ENCODE results near the gene TAF8. TPM values are rescaled to one million over a fixed set of nuclear protein-coding genes. Genes with fewer than 3 reads are reported as not detected.

Gene TAF8, protein sequence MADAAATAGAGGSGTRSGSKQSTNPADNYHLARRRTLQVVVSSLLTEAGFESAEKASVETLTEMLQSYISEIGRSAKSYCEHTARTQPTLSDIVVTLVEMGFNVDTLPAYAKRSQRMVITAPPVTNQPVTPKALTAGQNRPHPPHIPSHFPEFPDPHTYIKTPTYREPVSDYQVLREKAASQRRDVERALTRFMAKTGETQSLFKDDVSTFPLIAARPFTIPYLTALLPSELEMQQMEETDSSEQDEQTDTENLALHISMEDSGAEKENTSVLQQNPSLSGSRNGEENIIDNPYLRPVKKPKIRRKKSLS
- 64.3 and 67.3 TPM in 2 replicates for total RNA-seq (2013; cell fraction: nucleolus; rRNA removed)
- total RNA-seq (2014; rRNA removed) (14.6 and 22.8 TPM in 2 replicates), total RNA-seq (2014; rRNA removed; fragmentation: Illumina TruSeq; extraction: Trizol) (17.1 and 18.6 TPM in 2 replicates), total RNA-seq (2021) (24.2 and 26.2 TPM in 2 replicates), polyA plus RNA-seq (2011; rRNA removed) (23.2 and 30.9 TPM in 2 replicates), polyA plus RNA-seq (2014; fragmentation: Illumina TruSeq; extraction: Trizol) (11.7 and 21.2 TPM in 2 replicates), polyA plus RNA-seq (2014; fragmentation: Nextera tagmentation; extraction: Ambion mirVana) (10 to 100 TPM; 17.5 to 25.5 TPM), polyA plus RNA-seq (2014; rRNA removed) (24.8 and 26.5 TPM in 2 replicates), polyA plus RNA-seq (2016; fragmentation: Nextera tagmentation; extraction: Ambion mirVana) (10 to 100 TPM; 11.7 to 15.3 TPM), polyA minus RNA-seq (2011; rRNA and poly(A)+ RNA removed) (58.2 and 62.9 TPM in 2 replicates), Bru-seq, nascent RNA (percentile 76 among the genes with signal in this experiment), BruChase-seq, experiment 1, labeled RNA remaining after a 6-hour chase (percentile 79 among the genes with signal in this experiment), BruChase-seq, experiment 2, labeled RNA remaining after a 2-hour chase (percentile 82 among the genes with signal in this experiment)
- 7.1 TPM for polyA plus RNA-seq (2011; ENCODE audit: low read depth)
- 32.8 and 45.3 TPM in 2 replicates for polyA plus RNA-seq (2011; cell fraction: cytosol; rRNA removed)
- 20.3 and 30.6 TPM in 2 replicates for polyA plus RNA-seq (2011; cell fraction: nucleus; rRNA removed)
- 10.2 and 12.2 TPM in 2 replicates for polyA plus RNA-seq (2012)
- polyA minus RNA-seq (2011; cell fraction: cytosol; rRNA and poly(A)+ RNA removed) = 12.7 and 14.0 TPM in 2 replicates
- 15.8 and 40.9 TPM in 2 replicates for polyA minus RNA-seq (2011; cell fraction: nucleus; rRNA and poly(A)+ RNA removed)
- long read RNA-seq, experiment 1, full-length matches to known transcripts = 2 of 4 reads
- long read RNA-seq, experiment 1, partial matches to known transcripts = 0 of 4 reads
- long read RNA-seq, experiment 1, other reads (novel, unspliced or antisense) = 2 of 4 reads
- long read RNA-seq, experiment 2, full-length matches to known transcripts = 11 of 20 reads
- long read RNA-seq, experiment 2, partial matches to known transcripts = 4 of 20 reads
- long read RNA-seq, experiment 2, other reads (novel, unspliced or antisense) = 5 of 20 reads

DNA sequence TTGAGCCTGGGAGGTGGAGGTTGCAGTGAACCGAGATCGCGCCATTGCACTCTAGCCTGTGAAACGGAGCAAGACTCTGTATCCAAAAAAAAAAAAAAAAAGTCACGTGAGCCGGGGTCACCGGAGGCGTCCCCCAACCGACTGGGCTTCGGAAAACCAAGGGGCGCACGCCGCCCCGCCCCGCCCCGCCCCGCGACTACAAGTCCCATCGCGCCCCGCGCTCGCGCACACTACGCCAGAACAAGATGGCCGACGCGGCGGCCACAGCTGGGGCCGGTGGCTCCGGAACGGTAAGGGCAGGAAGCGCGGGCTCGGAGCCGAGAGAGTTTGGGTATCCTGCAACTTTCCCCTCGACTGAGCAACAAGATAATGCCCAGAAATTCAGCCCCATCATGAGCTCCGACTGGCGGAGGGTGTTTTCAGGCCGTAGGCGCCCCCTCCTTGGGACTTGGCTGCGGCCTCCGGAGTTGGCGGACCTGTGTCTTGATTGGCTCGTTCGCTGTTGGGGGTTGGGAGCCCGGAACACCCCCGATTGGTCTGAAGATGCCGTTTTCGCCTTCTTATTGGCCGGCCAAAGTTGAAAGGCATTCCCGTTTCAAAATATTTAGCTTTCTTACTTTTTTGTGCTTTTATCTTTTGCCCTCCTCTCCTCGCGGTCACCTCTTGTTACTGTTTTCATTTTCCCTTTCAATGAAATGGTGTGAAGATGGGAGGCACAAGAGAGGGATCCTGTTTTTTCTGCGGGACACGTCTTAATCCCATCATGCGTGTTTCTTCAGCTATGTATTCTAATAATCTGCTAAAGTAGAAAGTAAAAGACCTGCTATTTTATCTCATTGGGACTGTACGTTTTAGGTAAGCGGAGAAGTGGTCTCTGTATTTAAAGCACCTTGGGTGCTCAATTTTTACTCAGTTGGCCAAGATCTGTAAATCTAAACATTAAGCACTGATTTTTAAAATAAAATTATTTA is at the start of gene TAF8:
Gene TAF8, plus strand, starts transcription at position 228 of the 971 bp plus-strand sequence. Its CDS starts 18 bp downstream, at position 246.
- peak within 1 kb of the TSS; percentile 97 for H3K27ac ChIP-seq (ENCODE audit: control insufficient read depth, insufficient read depth)
- under 1% methylated on average over 31 of the region's 59 CpGs for WGBS (ENCODE audit: insufficient coverage, insufficient replicate concordance, low lambda C conversion rate, missing lambda C conversion rate)
- FAIRE-seq = peak; percentile 84
- ChIA-PET SMC1A (ENCODE audit: uncharacterized antibody, unreplicated experiment) (interaction anchor here (0.8 to 12.3 kb wide), 9 partner anchors 9 to 204 kb away, joined by 3 to 138 read pairs (median 3); partner anchors contain the start of gene CCND3), RAD21 (ENCODE audit: unreplicated experiment) (interaction anchor here (0.6 to 1.6 kb wide), 9 partner anchors 8 to 403 kb away, joined by 3 to 7 read pairs (median 3); partner anchors contain the start of genes BYSL and MED20), POLR2A (interaction anchor here (0.5 to 2.3 kb wide), 12 partner anchors 10 to 1332 kb away, joined by 3 to 10 read pairs (median 4); partner anchors contain the start of genes BYSL and MED20), CTCF (interaction anchor here (0.6 to 11.2 kb wide), 17 partner anchors 10 to 691 kb away, joined by 3 to 193 read pairs (median 4); partner anchors contain the start of genes BYSL, CCND3, MED20 and TOMM6)
- H2AFZ ChIP-seq (ENCODE audit: control insufficient read depth, low read depth, low read length) = peak within 1 kb of the TSS; percentile 99
- BruUV-seq (replicated peaks) = no TSS peak
- H3K9ac ChIP-seq (ENCODE audit: control insufficient read depth, insufficient read depth, low read length) = peak within 1 kb of the TSS; percentile 92
- H3K36me3 ChIP-seq (ENCODE audit: control insufficient read depth in 2 of 2, insufficient read depth in 2 of 2, low read length in 1 of 2) = peaks cover 0 to 6% of the 10 kb centered on the region in 2 experiments; a peak in 2 of 4 replicates
- peak; percentile 89 for ATAC-seq
- peaks cover 27% of the 10 kb centered on the region for H3K4me1 ChIP-seq (ENCODE audit: control insufficient read depth, insufficient read depth, low read length)
- H3K27me3 ChIP-seq (replicated peaks in 1 of 2; ENCODE audit: control insufficient read depth in 2 of 2, insufficient read depth in 2 of 2, low read length in 1 of 2) = no peaks in the 10 kb centered on the region
- intact Hi-C loops (cut with micrococcal nuclease; ENCODE audit: unreplicated experiment) (no loop called here), in situ Hi-C loops (cut with MboI) (no loop called here)
- peak; percentile 77 for DNase-seq (ENCODE audit: low read depth, low spot score)
- H4K20me1 ChIP-seq (ENCODE audit: control insufficient read depth, insufficient read depth) = no peaks in the 10 kb centered on the region
- no peaks in the 10 kb centered on the region for H3K9me3 ChIP-seq (replicated peaks; ENCODE audit: control insufficient read depth, insufficient read depth, low read length)
- H3K4me2 ChIP-seq (ENCODE audit: control insufficient read depth, insufficient read depth) = peak within 1 kb of the TSS; percentile 99
- peak within 1 kb of the TSS; percentile 95 for H3K4me3 ChIP-seq
- peaks cover 10% of the 10 kb centered on the region for H3K79me2 ChIP-seq (ENCODE audit: control insufficient read depth, insufficient read depth, low read length)
- TF ChIP-seq SPI1 (IDR thresholded peaks at IDR 0.05; ENCODE audit: borderline replicate concordance, insufficient read depth, low read depth, low read length) = no peak
- TF ChIP-seq, protein P1, sequence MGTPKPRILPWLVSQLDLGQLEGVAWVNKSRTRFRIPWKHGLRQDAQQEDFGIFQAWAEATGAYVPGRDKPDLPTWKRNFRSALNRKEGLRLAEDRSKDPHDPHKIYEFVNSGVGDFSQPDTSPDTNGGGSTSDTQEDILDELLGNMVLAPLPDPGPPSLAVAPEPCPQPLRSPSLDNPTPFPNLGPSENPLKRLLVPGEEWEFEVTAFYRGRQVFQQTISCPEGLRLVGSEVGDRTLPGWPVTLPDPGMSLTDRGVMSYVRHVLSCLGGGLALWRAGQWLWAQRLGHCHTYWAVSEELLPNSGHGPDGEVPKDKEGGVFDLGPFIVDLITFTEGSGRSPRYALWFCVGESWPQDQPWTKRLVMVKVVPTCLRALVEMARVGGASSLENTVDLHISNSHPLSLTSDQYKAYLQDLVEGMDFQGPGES (IDR thresholded peaks at IDR 0.05) = peak; percentile 29; the same call in 1 of the 2 replicates
- no peak for TF ChIP-seq SUZ12 (IDR thresholded peaks at IDR 0.05; ENCODE audit: unreplicated experiment)
- TF ChIP-seq NR2C2 (IDR thresholded peaks at IDR 0.05; ENCODE audit: borderline replicate concordance, control insufficient read depth, insufficient read length, low read depth) = no peak
- peak; percentile 76 for TF ChIP-seq NR2C1 (IDR thresholded peaks at IDR 0.05)
- no peak for TF ChIP-seq ZBTB11 (CRISPR knock-in tag; IDR thresholded peaks at IDR 0.05)
- TF ChIP-seq CHD1 (IDR thresholded peaks at IDR 0.05; ENCODE audit: low read depth, low read length) = peak; percentile 95
- TF ChIP-seq POLR2AphosphoS5 (IDR thresholded peaks at IDR 0.05; ENCODE audit: low read length) = peak; percentile 96
- no peak for TF ChIP-seq CEBPB (IDR thresholded peaks at IDR 0.05; ENCODE audit: borderline replicate concordance in 1 of 2, low read depth in 2 of 2, low read length in 2 of 2)
- TF ChIP-seq ZNF274 (IDR thresholded peaks at IDR 0.05; ENCODE audit: insufficient read depth, insufficient read length) = no peak
- TF ChIP-seq CBFB (IDR thresholded peaks at IDR 0.05; ENCODE audit: low read depth) = peak; percentile 94

All from GM12878 (cell line).